NT2/D1 (cell line): ENCODE data around the gene CDH26.

ENCODE experiments used
- SUZ12 ChIP-seq: IDR thresholded peaks from 2 replicates; pipeline ENCODE4 v1.6.1; 2011; ENCODE audit not compliant: insufficient read length, insufficient read depth; ENCODE audit errors: extremely low read depth
- YY1 ChIP-seq: IDR thresholded peaks from 2 replicates; pipeline ENCODE4 v1.6.1; 2011; ENCODE audit not compliant: insufficient read length, insufficient read depth
- ZNF274 ChIP-seq: IDR thresholded peaks from 2 replicates; pipeline ENCODE4 v1.6.1; 2011; ENCODE audit warnings: mild to moderate bottlenecking, low read depth, low read length

GRCh38 chr20:59942245-59942644, 16.0 kb upstream of the CDH26 start:
- TF ChIP-seq YY1 (no peak), ZNF274 (no peak), SUZ12 (no peak)
